NCI-H1105 (cell line): ENCODE results near the gene ARMC9.
"Not testable (repeated sequence)": the region's sequence is repeated elsewhere in the genome, so short reads cannot be mapped to it uniquely, and the experiment has no call there.

Experiments used
- DNase-seq: peaks from one replicate; lab custom pipeline; 2025; lab: John Stamatoyannopoulos, UW

ARMC9 gene

GRCh38 chr2:231244382-231245248 lies 46.2 kb downstream of the ARMC9 start:
- no peak for DNase-seq

GRCh38 chr2:231245249-231246094 lies 47.0 kb downstream of the ARMC9 start:
- DNase-seq, result no peak

- DNase-seq, result no peak
Observed at GRCh38 chr2:231246171-231246842, 47.9 kb downstream of the ARMC9 start.

- DNase-seq, result no peak
Observed at GRCh38 chr2:231250146-231250545, 51.7 kb downstream of the ARMC9 start.

GRCh38 chr2:231250698-231251097 lies 52.3 kb downstream of the ARMC9 start:
- no peak for DNase-seq

GRCh38 chr2:231253292-231253691 lies 54.9 kb downstream of the ARMC9 start:
- DNase-seq, result not testable (repeated sequence)

- no peak for DNase-seq
Observed at GRCh38 chr2:231256494-231256893, 58.1 kb downstream of the ARMC9 start.

GRCh38 chr2:231257763-231258162 lies 59.3 kb downstream of the ARMC9 start:
- DNase-seq, result no peak

GRCh38 chr2:231258701-231259100 lies 60.3 kb downstream of the ARMC9 start:
- no peak for DNase-seq

GRCh38 chr2:231259104-231259503 lies 60.7 kb downstream of the ARMC9 start:
- DNase-seq, result no peak

- DNase-seq, result no peak
Observed at GRCh38 chr2:231260442-231261208, 62.2 kb downstream of the ARMC9 start.

GRCh38 chr2:231263118-231263831 lies 64.8 kb downstream of the ARMC9 start:
- DNase-seq, result no peak

- no peak for DNase-seq
Observed at GRCh38 chr2:231270221-231271114, 72.0 kb downstream of the ARMC9 start.

GRCh38 chr2:231272991-231273390 lies 74.6 kb downstream of the ARMC9 start:
- DNase-seq, result no peak

- DNase-seq, result no peak
Observed at GRCh38 chr2:231276987-231277386, 78.6 kb downstream of the ARMC9 start.

- DNase-seq, result no peak
Observed at GRCh38 chr2:231277962-231278361, 79.5 kb downstream of the ARMC9 start.

GRCh38 chr2:231278868-231279267 lies 80.4 kb downstream of the ARMC9 start:
- no peak for DNase-seq

- DNase-seq, result no peak
Observed at GRCh38 chr2:231280846-231281245, 82.4 kb downstream of the ARMC9 start.

GRCh38 chr2:231284296-231284695 lies 85.9 kb downstream of the ARMC9 start:
- no peak for DNase-seq

GRCh38 chr2:231286964-231287363 lies 88.5 kb downstream of the ARMC9 start:
- no peak for DNase-seq
